Body of pancreas (tissue), 4 donors: Measurements from ENCODE around the gene TSHZ2.

Experiments used
- CTCF ChIP-seq, 7 experiments: fragments of 450-650 bp in 4 of 7; fragments of 200-600 bp in 3 of 7; sonication (generic) in 3 of 7; IDR thresholded peaks; one replicate each; pipeline ENCODE4 v1.5.1; 2016 to 2019; ENCODE audit warnings: antibody characterized with exemption in 7 of 7
- POLR2A ChIP-seq, 3 donors: fragments of 450-650 bp; IDR thresholded peaks; one replicate each; pipeline ENCODE4 v1.6.1; 2016; ENCODE audit warnings: antibody characterized with exemption in 3 of 3, mild to moderate bottlenecking in 2 of 3

- TF ChIP-seq POLR2A (IDR thresholded peaks at IDR 0.05) (no peak), CTCF (IDR thresholded peaks at IDR 0.05) (no peak)
Observed at GRCh38 chr20:53032478-53032932, 60.3 kb downstream of the TSHZ2 start.
